ENCODE data around the gene TCAP. TPM values are rescaled to one million over a fixed set of nuclear protein-coding genes. Genes with fewer than 3 reads are reported as not detected.

The TCAP gene
- polyA plus RNA-seq, 1 donor from 2014 or later: 3.7 TPM

DNA sequence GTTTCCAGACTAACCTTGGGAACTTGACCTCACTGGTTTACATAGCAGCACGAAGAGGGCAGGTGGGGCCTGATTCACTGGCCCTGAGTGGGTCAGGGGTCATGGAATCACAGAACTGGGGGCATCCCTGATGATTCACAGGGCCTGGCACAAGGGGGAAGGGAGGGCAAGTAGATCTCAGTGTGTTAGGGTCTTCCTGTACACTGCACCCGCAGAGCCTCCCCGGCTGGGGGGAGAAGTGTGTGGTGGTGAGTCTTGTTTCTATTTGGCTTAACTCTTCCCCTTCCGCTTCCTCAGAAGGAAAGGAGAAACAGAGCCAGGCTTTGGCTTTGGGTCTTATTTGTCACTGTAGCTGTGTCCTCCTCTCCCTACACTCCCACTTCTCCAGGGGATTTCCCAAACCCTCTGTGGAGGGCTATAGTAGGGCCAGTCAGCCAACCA, 24.5 kb upstream of the TCAP start:
- Histone ChIP-seq H3K9me3 (ENCODE audit: low read length) (no peaks in the 10 kb centered on the region), H3K4me3 (ENCODE audit: low read length) (no peak overlapping the region), H4K20me1 (ENCODE audit: insufficient read depth) (no peaks in the 10 kb centered on the region), H3K4me2 (ENCODE audit: low read length) (no peak overlapping the region), H3F3A (ENCODE audit: insufficient read depth, low read length, poor library complexity, severe bottlenecking) (no peaks in the 10 kb centered on the region), H3K9ac (ENCODE audit: low read length) (no peak overlapping the region), H3K9me2 (ENCODE audit: insufficient read depth, low read length) (no peaks in the 10 kb centered on the region), H3K27ac (ENCODE audit: low read length) (no peak overlapping the region), H2AFZ (ENCODE audit: low read depth, low read length) (no peak overlapping the region), H3K79me2 (replicated peaks; ENCODE audit: insufficient read depth, low read length) (peaks cover 18% of the 10 kb centered on the region), H3K36me3 (ENCODE audit: insufficient read depth, low read length) (no peaks in the 10 kb centered on the region), H3K27me3 (ENCODE audit: insufficient read depth, low read depth, low read length) (no peaks in the 10 kb centered on the region)
- no peak for TF ChIP-seq MXI1 (conservative IDR thresholded peaks at IDR 0.05; ENCODE audit: poor library complexity, severe bottlenecking)
- no peak for TF ChIP-seq TAF1 (IDR thresholded peaks at IDR 0.05; ENCODE audit: low read depth)
- no peak for TF ChIP-seq EP300 (conservative IDR thresholded peaks at IDR 0.05; ENCODE audit: poor library complexity, severe bottlenecking)
- TF ChIP-seq RAD21 (conservative IDR thresholded peaks at IDR 0.05): no peak
- TF ChIP-seq, protein P1, sequence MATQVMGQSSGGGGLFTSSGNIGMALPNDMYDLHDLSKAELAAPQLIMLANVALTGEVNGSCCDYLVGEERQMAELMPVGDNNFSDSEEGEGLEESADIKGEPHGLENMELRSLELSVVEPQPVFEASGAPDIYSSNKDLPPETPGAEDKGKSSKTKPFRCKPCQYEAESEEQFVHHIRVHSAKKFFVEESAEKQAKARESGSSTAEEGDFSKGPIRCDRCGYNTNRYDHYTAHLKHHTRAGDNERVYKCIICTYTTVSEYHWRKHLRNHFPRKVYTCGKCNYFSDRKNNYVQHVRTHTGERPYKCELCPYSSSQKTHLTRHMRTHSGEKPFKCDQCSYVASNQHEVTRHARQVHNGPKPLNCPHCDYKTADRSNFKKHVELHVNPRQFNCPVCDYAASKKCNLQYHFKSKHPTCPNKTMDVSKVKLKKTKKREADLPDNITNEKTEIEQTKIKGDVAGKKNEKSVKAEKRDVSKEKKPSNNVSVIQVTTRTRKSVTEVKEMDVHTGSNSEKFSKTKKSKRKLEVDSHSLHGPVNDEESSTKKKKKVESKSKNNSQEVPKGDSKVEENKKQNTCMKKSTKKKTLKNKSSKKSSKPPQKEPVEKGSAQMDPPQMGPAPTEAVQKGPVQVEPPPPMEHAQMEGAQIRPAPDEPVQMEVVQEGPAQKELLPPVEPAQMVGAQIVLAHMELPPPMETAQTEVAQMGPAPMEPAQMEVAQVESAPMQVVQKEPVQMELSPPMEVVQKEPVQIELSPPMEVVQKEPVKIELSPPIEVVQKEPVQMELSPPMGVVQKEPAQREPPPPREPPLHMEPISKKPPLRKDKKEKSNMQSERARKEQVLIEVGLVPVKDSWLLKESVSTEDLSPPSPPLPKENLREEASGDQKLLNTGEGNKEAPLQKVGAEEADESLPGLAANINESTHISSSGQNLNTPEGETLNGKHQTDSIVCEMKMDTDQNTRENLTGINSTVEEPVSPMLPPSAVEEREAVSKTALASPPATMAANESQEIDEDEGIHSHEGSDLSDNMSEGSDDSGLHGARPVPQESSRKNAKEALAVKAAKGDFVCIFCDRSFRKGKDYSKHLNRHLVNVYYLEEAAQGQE (IDR thresholded peaks at IDR 0.05; ENCODE audit: borderline replicate concordance): no peak
- no peak for TF ChIP-seq EZH2 (IDR thresholded peaks at IDR 0.05; ENCODE audit: borderline replicate concordance, insufficient read depth, low read length, poor library complexity, severe bottlenecking)
- no peak for TF ChIP-seq POLR2AphosphoS5 (IDR thresholded peaks at IDR 0.05)
- TF ChIP-seq, protein P2, sequence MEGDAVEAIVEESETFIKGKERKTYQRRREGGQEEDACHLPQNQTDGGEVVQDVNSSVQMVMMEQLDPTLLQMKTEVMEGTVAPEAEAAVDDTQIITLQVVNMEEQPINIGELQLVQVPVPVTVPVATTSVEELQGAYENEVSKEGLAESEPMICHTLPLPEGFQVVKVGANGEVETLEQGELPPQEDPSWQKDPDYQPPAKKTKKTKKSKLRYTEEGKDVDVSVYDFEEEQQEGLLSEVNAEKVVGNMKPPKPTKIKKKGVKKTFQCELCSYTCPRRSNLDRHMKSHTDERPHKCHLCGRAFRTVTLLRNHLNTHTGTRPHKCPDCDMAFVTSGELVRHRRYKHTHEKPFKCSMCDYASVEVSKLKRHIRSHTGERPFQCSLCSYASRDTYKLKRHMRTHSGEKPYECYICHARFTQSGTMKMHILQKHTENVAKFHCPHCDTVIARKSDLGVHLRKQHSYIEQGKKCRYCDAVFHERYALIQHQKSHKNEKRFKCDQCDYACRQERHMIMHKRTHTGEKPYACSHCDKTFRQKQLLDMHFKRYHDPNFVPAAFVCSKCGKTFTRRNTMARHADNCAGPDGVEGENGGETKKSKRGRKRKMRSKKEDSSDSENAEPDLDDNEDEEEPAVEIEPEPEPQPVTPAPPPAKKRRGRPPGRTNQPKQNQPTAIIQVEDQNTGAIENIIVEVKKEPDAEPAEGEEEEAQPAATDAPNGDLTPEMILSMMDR (IDR thresholded peaks at IDR 0.05; ENCODE audit: poor library complexity, severe bottlenecking): no peak
- TF ChIP-seq SMC3 (conservative IDR thresholded peaks at IDR 0.05; ENCODE audit: poor library complexity): no peak

GRCh38 chr17:39641097-39641496, 24.1 kb upstream of the TCAP start:
- Histone ChIP-seq H3K9ac (ENCODE audit: low read length) (no peak overlapping the region), H3K27me3 (ENCODE audit: insufficient read depth, low read depth, low read length) (no peaks in the 10 kb centered on the region), H3F3A (ENCODE audit: insufficient read depth, low read length, poor library complexity, severe bottlenecking) (no peaks in the 10 kb centered on the region), H3K9me3 (ENCODE audit: low read length) (no peaks in the 10 kb centered on the region), H3K4me2 (ENCODE audit: low read length) (no peak overlapping the region), H3K79me2 (replicated peaks; ENCODE audit: insufficient read depth, low read length) (peaks cover 18% of the 10 kb centered on the region), H2AFZ (ENCODE audit: low read depth, low read length) (no peak overlapping the region), H3K36me3 (ENCODE audit: insufficient read depth, low read length) (no peaks in the 10 kb centered on the region), H3K4me3 (ENCODE audit: low read length) (no peak overlapping the region), H4K20me1 (ENCODE audit: insufficient read depth) (no peaks in the 10 kb centered on the region), H3K27ac (ENCODE audit: low read length) (no peak overlapping the region), H3K9me2 (ENCODE audit: insufficient read depth, low read length) (no peaks in the 10 kb centered on the region)
- TF ChIP-seq POLR2AphosphoS5 (IDR thresholded peaks at IDR 0.05): no peak
- TF ChIP-seq RAD21 (conservative IDR thresholded peaks at IDR 0.05): no peak
- TF ChIP-seq EZH2 (IDR thresholded peaks at IDR 0.05; ENCODE audit: borderline replicate concordance, insufficient read depth, low read length, poor library complexity, severe bottlenecking): no peak
- TF ChIP-seq, protein P2 (IDR thresholded peaks at IDR 0.05; ENCODE audit: poor library complexity, severe bottlenecking): no peak
- no peak for TF ChIP-seq MXI1 (conservative IDR thresholded peaks at IDR 0.05; ENCODE audit: poor library complexity, severe bottlenecking)
- TF ChIP-seq SMC3 (conservative IDR thresholded peaks at IDR 0.05; ENCODE audit: poor library complexity): no peak

All from neural cell (in vitro differentiated cells).